ENCODE results near the gene CAMTA1. TPM values are rescaled to one million over a fixed set of nuclear protein-coding genes. Genes with fewer than 3 reads are reported as not detected.

Gene CAMTA1
- total and polyA plus RNA-seq, 3 experiments from 2014 or later, result 60.2 to 79.0 (median 61.7) TPM

- Mint-ChIP-seq H3K4me1 (no peaks in the 10 kb centered on the region), H3K27me3 (peaks cover 5 to 9% of the 10 kb centered on the region in 2 donors), H3K9me3 (peaks cover 2 to 21% (median 10%) of the 10 kb centered on the region in 5 donors), H3K4me3 (no peak overlapping the region), H3K27ac (no peak overlapping the region), H3K36me3 (peaks cover 0 to 2% (median 0%) of the 10 kb centered on the region in 3 donors)
- no peak for DNase-seq
- no peaks in the 10 kb centered on the region for H3K9me3 ChIP-seq (ENCODE audit: low read length)
- no peaks in the 10 kb centered on the region for H3K4me1 ChIP-seq (ENCODE audit: insufficient read depth, low read length)
- ChIA-PET CTCF (no interaction called here), POLR2A (no interaction called here)
- no peaks in the 10 kb centered on the region for H3K27me3 ChIP-seq (ENCODE audit: insufficient read depth, low read length, poor library complexity, severe bottlenecking)
- no peak overlapping the region for H3K27ac ChIP-seq (ENCODE audit: low read depth, low read length)
- no peak overlapping the region for H3K4me3 ChIP-seq (ENCODE audit: low read length)
- no peaks in the 10 kb centered on the region for H3K36me3 ChIP-seq (ENCODE audit: insufficient read depth, low read length)
Measured at GRCh38 chr1:7117399-7118281, 332.4 kb downstream of the CAMTA1 start.

GRCh38 chr1:7119156-7119555, 333.9 kb downstream of the CAMTA1 start:
- CTCF ChIA-PET, result no interaction called here

GRCh38 chr1:7120863-7121621, 335.8 kb downstream of the CAMTA1 start:
- no peaks in the 10 kb centered on the region for H3K4me1 Mint-ChIP-seq
- H3K27me3 Mint-ChIP-seq, result peaks cover 2 to 4% of the 10 kb centered on the region in 2 donors
- H3K9me3 ChIP-seq (ENCODE audit: low read length), result no peaks in the 10 kb centered on the region
- no peaks in the 10 kb centered on the region for H3K4me1 ChIP-seq (ENCODE audit: insufficient read depth, low read length)
- no peak overlapping the region for H3K4me3 ChIP-seq (ENCODE audit: low read length)
- no peak for DNase-seq
- H3K36me3 Mint-ChIP-seq, result peaks cover 0 to 2% (median 0%) of the 10 kb centered on the region in 3 donors
- ChIA-PET CTCF (no interaction called here), POLR2A (no interaction called here)
- H3K4me3 Mint-ChIP-seq, result no peak overlapping the region
- no peak overlapping the region for H3K27ac Mint-ChIP-seq
- no peaks in the 10 kb centered on the region for H3K36me3 ChIP-seq (ENCODE audit: insufficient read depth, low read length)
- H3K27ac ChIP-seq (ENCODE audit: low read depth, low read length), result no peak overlapping the region
- H3K27me3 ChIP-seq (ENCODE audit: insufficient read depth, low read length, poor library complexity, severe bottlenecking), result no peaks in the 10 kb centered on the region
- H3K9me3 Mint-ChIP-seq, result peaks cover 0 to 10% (median 3%) of the 10 kb centered on the region in 5 donors

More at GRCh38 chr1:7119156-7119555, 333.9 kb downstream of the CAMTA1 start:
- Histone ChIP-seq H3K36me3 (ENCODE audit: insufficient read depth, low read length) (no peaks in the 10 kb centered on the region), H3K9me3 (ENCODE audit: low read length) (no peaks in the 10 kb centered on the region), H3K27me3 (ENCODE audit: insufficient read depth, low read length, poor library complexity, severe bottlenecking) (no peaks in the 10 kb centered on the region), H3K4me3 (ENCODE audit: low read length) (no peak overlapping the region), H3K27ac (ENCODE audit: low read depth, low read length) (no peak overlapping the region), H3K4me1 (ENCODE audit: insufficient read depth, low read length) (no peaks in the 10 kb centered on the region)
- Mint-ChIP-seq H3K27ac (no peak overlapping the region), H3K4me3 (no peak overlapping the region), H3K4me1 (no peaks in the 10 kb centered on the region), H3K27me3 (peaks cover 4 to 5% of the 10 kb centered on the region in 2 donors), H3K36me3 (peaks cover 0 to 2% (median 0%) of the 10 kb centered on the region in 3 donors), H3K9me3 (peaks cover 2 to 15% (median 7%) of the 10 kb centered on the region in 5 donors)
- POLR2A ChIA-PET, result no interaction called here
- DNase-seq, result no peak

- no peak for DNase-seq
- no peaks in the 10 kb centered on the region for H3K36me3 ChIP-seq (ENCODE audit: insufficient read depth, low read length)
- ChIA-PET CTCF (no interaction called here), POLR2A (no interaction called here)
- no peaks in the 10 kb centered on the region for H3K27me3 ChIP-seq (ENCODE audit: insufficient read depth, low read length, poor library complexity, severe bottlenecking)
- H3K27ac Mint-ChIP-seq, result no peak overlapping the region
- no peak overlapping the region for H3K4me3 ChIP-seq (ENCODE audit: low read length)
- H3K4me3 Mint-ChIP-seq, result no peak overlapping the region
- no peaks in the 10 kb centered on the region for H3K9me3 ChIP-seq (ENCODE audit: low read length)
- peaks cover 0 to 7% (median 0%) of the 10 kb centered on the region in 5 donors for H3K9me3 Mint-ChIP-seq
- H3K36me3 Mint-ChIP-seq, result peaks cover 0 to 2% (median 0%) of the 10 kb centered on the region in 3 donors
- H3K4me1 Mint-ChIP-seq, result no peaks in the 10 kb centered on the region
- no peaks in the 10 kb centered on the region for H3K4me1 ChIP-seq (ENCODE audit: insufficient read depth, low read length)
- no peak overlapping the region for H3K27ac ChIP-seq (ENCODE audit: low read depth, low read length)
- H3K27me3 Mint-ChIP-seq, result peaks cover 2 to 4% of the 10 kb centered on the region in 2 donors
Measured at GRCh38 chr1:7121622-7121988, 336.4 kb downstream of the CAMTA1 start.

GRCh38 chr1:7127322-7128075, 342.2 kb downstream of the CAMTA1 start:
- H3K9me3 ChIP-seq (ENCODE audit: low read length), result no peaks in the 10 kb centered on the region
- Mint-ChIP-seq H3K9me3 (no peaks in the 10 kb centered on the region), H3K4me1 (no peaks in the 10 kb centered on the region), H3K4me3 (no peak overlapping the region), H3K36me3 (no peaks in the 10 kb centered on the region), H3K27me3 (peaks cover 2 to 11% of the 10 kb centered on the region in 2 donors), H3K27ac (peak overlapping the region in 1 of 8 donors; percentile 17)
- H3K4me1 ChIP-seq (ENCODE audit: insufficient read depth, low read length), result no peaks in the 10 kb centered on the region
- no peak overlapping the region for H3K27ac ChIP-seq (ENCODE audit: low read depth, low read length)
- no peaks in the 10 kb centered on the region for H3K36me3 ChIP-seq (ENCODE audit: insufficient read depth, low read length)
- no peak for DNase-seq
- no peaks in the 10 kb centered on the region for H3K27me3 ChIP-seq (ENCODE audit: insufficient read depth, low read length, poor library complexity, severe bottlenecking)
- CTCF ChIA-PET, result no interaction called here
- POLR2A ChIA-PET, result no interaction called here
- no peak overlapping the region for H3K4me3 ChIP-seq (ENCODE audit: low read length)

GRCh38 chr1:7128293-7128692, 343.0 kb downstream of the CAMTA1 start:
- no peaks in the 10 kb centered on the region for H3K9me3 Mint-ChIP-seq
- H3K36me3 Mint-ChIP-seq, result no peaks in the 10 kb centered on the region
- H3K27me3 Mint-ChIP-seq, result peaks cover 2 to 11% of the 10 kb centered on the region in 2 donors
- DNase-seq, result no peak
- H3K27ac Mint-ChIP-seq, result no peak overlapping the region
- ChIA-PET CTCF (no interaction called here), POLR2A (no interaction called here)
- Histone ChIP-seq H3K9me3 (ENCODE audit: low read length) (no peaks in the 10 kb centered on the region), H3K36me3 (ENCODE audit: insufficient read depth, low read length) (no peaks in the 10 kb centered on the region), H3K27ac (ENCODE audit: low read depth, low read length) (no peak overlapping the region), H3K4me3 (ENCODE audit: low read length) (no peak overlapping the region), H3K4me1 (ENCODE audit: insufficient read depth, low read length) (no peaks in the 10 kb centered on the region), H3K27me3 (ENCODE audit: insufficient read depth, low read length, poor library complexity, severe bottlenecking) (no peaks in the 10 kb centered on the region)
- no peak overlapping the region for H3K4me3 Mint-ChIP-seq
- no peaks in the 10 kb centered on the region for H3K4me1 Mint-ChIP-seq

- H3K27ac Mint-ChIP-seq, result no peak overlapping the region
- no peaks in the 10 kb centered on the region for H3K36me3 Mint-ChIP-seq
- no peaks in the 10 kb centered on the region for H3K36me3 ChIP-seq (ENCODE audit: insufficient read depth, low read length)
- peaks cover 2 to 19% of the 10 kb centered on the region in 2 donors for H3K27me3 Mint-ChIP-seq
- H3K27me3 ChIP-seq (ENCODE audit: insufficient read depth, low read length, poor library complexity, severe bottlenecking), result no peaks in the 10 kb centered on the region
- H3K9me3 Mint-ChIP-seq, result no peaks in the 10 kb centered on the region
- H3K9me3 ChIP-seq (ENCODE audit: low read length), result no peaks in the 10 kb centered on the region
- no peak overlapping the region for H3K4me3 Mint-ChIP-seq
- H3K27ac ChIP-seq (ENCODE audit: low read depth, low read length), result no peak overlapping the region
- H3K4me1 ChIP-seq (ENCODE audit: insufficient read depth, low read length), result no peaks in the 10 kb centered on the region
- no peaks in the 10 kb centered on the region for H3K4me1 Mint-ChIP-seq
- no peak overlapping the region for H3K4me3 ChIP-seq (ENCODE audit: low read length)
- no peak for DNase-seq
- ChIA-PET CTCF (no interaction called here), POLR2A (no interaction called here)
Measured at GRCh38 chr1:7130127-7130526, 344.9 kb downstream of the CAMTA1 start.

- H3K9me3 ChIP-seq (ENCODE audit: low read length), result no peaks in the 10 kb centered on the region
- no peaks in the 10 kb centered on the region for H3K27me3 ChIP-seq (ENCODE audit: insufficient read depth, low read length, poor library complexity, severe bottlenecking)
- POLR2A ChIA-PET, result no interaction called here
- no peaks in the 10 kb centered on the region for H3K36me3 ChIP-seq (ENCODE audit: insufficient read depth, low read length)
- CTCF ChIA-PET, result no interaction called here
- no peak overlapping the region for H3K27ac ChIP-seq (ENCODE audit: low read depth, low read length)
- Mint-ChIP-seq H3K27ac (no peak overlapping the region), H3K27me3 (peaks cover 10 to 38% of the 10 kb centered on the region in 2 donors), H3K4me3 (no peak overlapping the region), H3K36me3 (no peaks in the 10 kb centered on the region), H3K4me1 (no peaks in the 10 kb centered on the region), H3K9me3 (peaks cover 0 to 3% (median 0%) of the 10 kb centered on the region in 5 donors)
- no peak for DNase-seq
- no peaks in the 10 kb centered on the region for H3K4me1 ChIP-seq (ENCODE audit: insufficient read depth, low read length)
- no peak overlapping the region for H3K4me3 ChIP-seq (ENCODE audit: low read length)
Measured at GRCh38 chr1:7135493-7135892, 350.2 kb downstream of the CAMTA1 start.

Data from CD8-positive, alpha-beta memory T cell (primary cell).